HuH-7 (cell line): ENCODE data around the gene RYR2.

Experiments used
- DNase-seq: peaks from one replicate; pipeline ENCODE4 v3.0.0; 2011; ENCODE audit warnings: low spot score

RYR2 gene

DNA sequence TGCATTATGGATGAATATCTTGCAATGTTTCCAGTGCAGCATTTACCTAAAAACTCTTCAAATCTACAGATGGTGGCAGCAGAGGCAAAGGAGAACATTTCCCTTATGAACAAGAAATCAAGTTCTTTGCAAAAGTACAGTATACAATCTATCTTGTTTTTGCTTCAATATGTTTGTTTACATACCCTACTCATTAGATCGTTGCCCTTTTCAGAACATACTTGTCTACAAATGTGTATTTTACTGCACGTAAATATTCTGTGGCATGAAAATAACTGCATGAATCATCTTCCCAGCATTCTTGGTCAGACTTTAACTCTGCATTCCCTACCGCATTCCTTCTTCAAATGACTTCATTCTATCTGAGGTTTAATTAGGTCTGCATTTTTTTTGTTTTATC, 636.0 kb downstream of the RYR2 start:
- DNase-seq: no peak

GRCh38 chr1:237679687-237680086, 637.7 kb downstream of the RYR2 start:
- no peak for DNase-seq

DNA sequence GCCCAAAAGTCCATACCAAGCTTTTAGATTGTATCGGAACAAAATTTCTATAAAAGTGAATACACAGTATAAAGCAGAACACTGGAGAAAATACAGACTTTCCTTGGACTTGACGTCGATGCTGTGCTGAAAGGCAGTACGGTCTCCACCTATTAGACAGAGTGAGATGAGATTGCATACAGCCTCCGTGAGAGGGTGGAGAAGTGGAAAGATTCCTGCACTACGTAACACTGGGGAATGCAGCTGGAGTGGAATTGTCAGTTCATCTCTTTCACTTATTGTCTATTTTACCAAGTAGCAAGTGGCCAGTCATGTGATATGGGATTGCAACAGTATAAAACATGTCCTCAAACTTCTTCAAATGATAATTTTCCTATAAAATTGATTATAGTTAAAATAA, 639.2 kb downstream of the RYR2 start:
- DNase-seq: no peak

- no peak for DNase-seq
Observed at GRCh38 chr1:237684236-237684635, 642.3 kb downstream of the RYR2 start.

DNA sequence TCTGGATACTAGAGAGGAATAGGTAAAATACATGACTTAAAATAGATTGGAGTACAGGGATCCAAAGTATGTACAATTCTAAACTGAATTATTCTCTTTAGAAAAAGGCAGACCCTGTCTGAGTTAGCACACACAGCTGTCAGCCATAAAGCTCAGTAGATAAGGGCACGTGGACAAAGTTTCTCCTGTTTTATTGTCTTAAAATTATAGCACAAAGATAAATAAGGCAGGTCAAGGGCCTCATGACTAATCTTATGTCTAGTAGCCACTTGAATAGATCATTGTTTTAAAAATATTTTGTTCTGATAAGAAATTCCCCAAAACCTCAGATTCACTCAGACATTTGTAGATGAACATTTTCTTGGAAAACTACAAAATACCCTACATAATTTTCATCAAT, 643.6 kb downstream of the RYR2 start:
- DNase-seq: no peak

- DNase-seq: no peak
Observed at GRCh38 chr1:237687804-237688203, 645.8 kb downstream of the RYR2 start.

- DNase-seq: no peak
Observed at GRCh38 chr1:237690656-237691055, 648.7 kb downstream of the RYR2 start.

DNA sequence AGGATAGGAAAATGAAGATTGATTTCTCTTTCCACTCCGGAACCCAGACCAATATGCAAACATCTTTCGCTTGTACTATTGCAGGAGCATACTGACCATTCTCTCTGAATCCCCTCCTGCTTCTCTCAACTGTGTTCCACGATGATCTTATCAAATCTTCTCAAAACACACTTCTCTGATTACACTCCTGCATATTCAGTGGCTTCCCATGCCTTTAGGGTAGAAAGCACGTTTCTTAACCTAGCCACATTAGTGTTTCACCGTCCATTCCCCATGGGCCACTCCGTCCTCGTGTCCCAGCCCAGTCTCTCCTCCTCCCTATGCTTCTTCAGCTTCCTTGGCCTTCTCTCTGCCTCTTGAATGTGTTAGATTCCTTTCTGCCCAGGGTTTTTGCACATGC, 650.3 kb downstream of the RYR2 start:
- DNase-seq: no peak

- no peak for DNase-seq
Observed at GRCh38 chr1:237695878-237696277, 653.9 kb downstream of the RYR2 start.

- no peak for DNase-seq
Observed at GRCh38 chr1:237700181-237700580, 658.2 kb downstream of the RYR2 start.

DNA sequence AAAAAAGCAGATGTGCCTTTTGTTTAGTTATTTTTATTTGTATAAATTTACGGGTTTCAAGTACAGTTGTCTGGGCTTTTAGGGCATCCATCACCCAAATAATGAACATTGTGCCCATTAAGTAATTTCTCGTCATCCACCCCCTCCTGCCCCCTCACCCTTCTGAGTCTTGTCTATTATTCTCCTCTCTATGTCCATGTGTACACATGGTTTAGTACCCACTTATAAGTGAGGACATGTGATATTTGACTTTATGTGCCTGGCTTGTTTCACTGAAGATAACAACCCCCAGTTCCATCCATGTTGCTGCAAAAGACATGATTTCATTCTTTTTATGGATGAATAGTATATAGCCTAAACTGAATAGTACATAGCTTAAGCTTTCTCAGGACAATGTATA, 659.5 kb downstream of the RYR2 start:
- DNase-seq: no peak

GRCh38 chr1:237702161-237702560, 660.2 kb downstream of the RYR2 start:
- no peak for DNase-seq

GRCh38 chr1:237705462-237705861, 663.5 kb downstream of the RYR2 start:
- no peak for DNase-seq

DNA sequence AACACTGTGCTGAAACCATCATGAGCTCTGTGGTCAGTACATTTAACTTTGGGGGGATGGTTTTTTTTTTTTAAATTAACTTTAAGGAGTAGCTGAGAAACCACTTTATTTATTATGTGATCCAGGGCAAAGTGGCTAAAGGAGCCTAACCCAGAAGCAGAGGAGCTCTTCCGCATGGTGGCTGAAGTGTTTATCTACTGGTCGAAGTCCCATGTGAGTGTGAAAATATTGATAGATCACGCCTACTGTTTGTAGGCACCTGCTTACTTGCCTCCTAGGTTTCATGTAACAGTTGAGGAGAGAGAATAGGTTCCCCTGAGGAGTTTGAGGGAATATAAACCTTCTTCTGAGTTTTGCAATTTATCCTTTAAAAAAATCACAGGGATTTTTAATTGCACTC, 667.4 kb downstream of the RYR2 start:
- no peak for DNase-seq

DNA sequence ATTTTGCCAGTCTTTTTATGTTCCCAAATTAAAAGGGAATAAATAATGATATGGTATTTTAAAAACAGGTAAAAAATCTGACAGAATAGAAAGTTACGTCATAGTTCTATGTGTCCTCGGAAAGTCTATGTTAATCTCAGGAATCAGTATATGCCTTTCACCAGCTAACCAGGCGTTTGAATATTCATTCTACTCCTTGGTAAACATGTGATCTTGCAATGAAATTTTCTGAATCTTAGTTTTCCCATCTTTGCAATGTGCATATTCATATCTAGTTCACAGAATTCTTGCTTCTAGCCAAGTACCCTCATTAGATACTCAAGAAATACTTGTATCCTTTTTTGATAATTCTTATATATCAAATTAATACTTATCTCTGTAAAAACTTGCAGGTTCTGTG, 669.3 kb downstream of the RYR2 start:
- DNase-seq: no peak

GRCh38 chr1:237712082-237712481, 670.1 kb downstream of the RYR2 start:
- DNase-seq: no peak

DNA sequence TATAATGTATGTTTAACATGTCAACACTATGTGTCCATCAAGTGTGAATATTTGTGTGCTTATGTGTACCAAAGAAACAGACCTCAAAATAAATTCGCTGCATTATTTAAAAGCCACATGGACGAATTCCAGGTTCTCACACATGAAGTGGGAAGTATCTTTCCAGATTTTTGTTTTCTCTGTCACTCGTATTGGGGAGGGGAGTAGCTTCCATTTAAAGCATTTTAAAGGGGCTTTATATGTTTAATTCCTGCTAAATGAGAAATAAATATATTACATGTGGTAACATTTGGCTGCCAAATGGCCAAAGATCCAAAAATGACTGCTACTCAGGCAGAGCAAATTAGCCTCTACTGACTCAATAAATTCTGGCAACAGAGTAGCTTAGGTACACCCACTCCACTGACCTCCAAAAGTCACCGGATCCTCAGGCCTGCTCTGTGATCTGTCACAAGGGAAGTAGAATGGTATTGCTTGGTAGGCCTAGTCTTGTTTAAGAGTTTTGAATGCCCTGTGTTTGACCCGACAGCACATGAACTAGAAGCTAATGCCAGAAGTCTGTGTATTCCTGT, 670.7 kb downstream of the RYR2 start:
- DNase-seq: no peak

- DNase-seq: no peak
Observed at GRCh38 chr1:237713916-237714315, 671.9 kb downstream of the RYR2 start.

DNA sequence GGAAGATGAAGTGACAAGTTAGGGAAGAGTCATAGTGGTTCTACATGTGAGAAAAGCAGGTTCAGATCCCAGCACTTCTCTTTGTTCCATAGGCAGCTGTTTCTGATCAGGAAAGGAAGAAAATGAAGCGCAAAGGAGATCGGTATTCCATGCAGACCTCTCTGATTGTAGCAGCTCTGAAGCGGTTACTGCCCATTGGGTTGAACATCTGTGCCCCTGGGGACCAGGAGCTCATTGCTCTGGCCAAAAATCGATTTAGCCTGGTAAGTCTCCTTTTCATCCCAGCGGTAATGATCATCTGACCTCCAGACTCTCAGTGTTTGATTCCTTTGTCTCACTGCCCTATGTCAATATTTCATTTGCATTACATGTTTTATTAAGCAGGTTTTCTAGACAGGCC, 675.1 kb downstream of the RYR2 start:
- DNase-seq: no peak

- no peak for DNase-seq
Observed at GRCh38 chr1:237730826-237731350, 688.9 kb downstream of the RYR2 start.

DNA sequence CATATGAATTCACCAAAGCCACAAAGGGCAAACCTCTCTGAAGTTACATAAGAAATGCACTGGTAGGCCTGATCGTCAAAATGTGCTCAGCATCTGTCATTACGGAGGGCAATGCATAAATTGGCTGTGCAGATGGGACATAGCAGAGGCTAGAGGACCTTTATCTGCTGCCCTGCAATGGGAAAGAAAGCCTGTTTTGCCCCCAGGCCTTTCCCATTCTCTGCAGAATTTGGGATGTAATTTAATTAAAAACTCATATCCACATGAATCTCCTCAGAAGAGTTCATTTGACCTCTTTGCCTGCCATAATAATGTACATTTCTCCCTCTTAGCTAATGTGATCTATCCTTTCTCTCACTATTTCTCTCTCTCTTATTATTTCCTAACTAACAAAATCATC, 690.7 kb downstream of the RYR2 start:
- no peak for DNase-seq

DNA sequence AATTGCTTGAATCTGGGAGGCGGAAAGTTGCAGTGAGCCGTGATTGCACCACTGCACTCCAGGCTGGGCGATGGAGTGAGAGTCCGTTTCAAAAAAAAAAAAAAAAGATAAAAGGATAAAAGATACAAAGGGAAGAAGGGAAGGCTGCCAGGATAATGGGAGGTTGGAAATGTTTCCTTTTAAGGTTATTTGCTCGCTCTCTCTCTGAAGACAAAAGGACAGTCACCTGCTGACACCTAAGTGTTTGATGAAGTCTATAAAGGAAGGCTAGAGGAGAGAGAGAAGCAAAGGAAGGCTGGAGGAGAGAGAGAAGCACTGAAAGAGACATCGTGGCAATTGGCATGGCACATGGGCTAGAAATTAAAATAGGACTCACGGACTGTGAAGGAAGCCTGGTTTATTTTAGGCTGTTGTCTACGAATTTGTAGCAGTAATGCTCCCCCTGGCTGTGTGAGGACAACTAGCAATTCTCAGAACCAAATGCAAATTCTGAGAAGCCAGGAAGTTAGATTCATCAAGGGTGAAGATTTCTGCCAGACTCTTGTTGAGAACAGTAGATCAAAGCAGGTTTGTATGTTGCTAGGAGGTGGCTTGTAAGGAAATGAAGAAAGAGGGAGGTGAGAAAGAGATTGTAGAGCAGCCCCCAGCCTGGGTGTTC, 694.5 kb downstream of the RYR2 start:
- DNase-seq: peak; percentile 11

DNA sequence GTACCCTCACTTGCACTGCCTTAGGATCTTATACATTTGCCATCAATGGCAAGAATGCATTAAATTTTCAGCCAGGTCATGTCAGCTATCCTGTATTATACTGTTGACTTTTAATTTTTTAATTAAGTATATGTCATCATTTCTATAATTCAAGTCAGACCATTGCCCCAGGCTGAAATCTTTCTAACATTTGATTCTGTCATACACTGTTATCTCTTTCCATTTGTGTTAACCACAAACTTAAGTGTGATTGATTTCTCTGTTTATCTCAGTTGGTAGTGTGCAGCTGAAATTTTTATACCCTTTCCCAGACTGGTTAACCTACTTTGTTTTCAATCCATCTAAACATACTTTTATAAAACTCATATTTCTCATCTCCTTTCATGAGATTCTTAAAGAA, 695.5 kb downstream of the RYR2 start:
- no peak for DNase-seq

DNA sequence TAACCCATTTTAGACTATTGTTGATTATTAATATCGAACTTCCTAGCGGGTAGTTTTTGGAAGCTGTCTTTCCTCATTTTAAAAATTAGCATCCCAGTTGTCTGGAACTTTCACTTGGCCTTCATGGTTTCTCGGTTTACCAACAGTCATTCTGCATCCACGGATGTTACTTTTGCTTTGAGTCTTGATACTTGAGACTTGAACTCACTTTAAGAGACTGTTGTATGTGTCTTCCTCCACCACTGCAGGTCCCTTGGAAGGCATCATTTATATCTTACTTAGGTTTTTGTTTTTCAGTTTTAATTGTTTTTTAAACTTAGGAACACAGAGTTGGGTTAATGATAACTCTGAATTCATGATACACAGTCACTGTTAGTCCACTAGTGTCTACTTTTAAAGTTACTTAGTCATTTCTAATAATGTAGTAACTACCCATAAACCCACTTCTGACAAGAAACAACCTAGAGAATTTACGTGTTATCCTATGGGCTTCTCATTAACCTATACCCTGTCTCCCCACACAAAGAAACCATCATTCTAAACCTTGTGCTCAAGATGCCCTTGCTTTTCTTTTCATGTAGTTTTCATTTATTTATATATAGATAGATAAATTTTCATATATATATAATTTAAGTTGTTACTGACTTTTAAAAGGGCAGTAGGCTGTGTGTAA, 696.1 kb downstream of the RYR2 start:
- DNase-seq: no peak
